Measurements from ENCODE around the gene DUSP9.
"Not testable (repeated sequence)": the region's sequence is repeated elsewhere in the genome, so short reads cannot be mapped to it uniquely, and the experiment has no call there.

DUSP9 gene

DNA sequence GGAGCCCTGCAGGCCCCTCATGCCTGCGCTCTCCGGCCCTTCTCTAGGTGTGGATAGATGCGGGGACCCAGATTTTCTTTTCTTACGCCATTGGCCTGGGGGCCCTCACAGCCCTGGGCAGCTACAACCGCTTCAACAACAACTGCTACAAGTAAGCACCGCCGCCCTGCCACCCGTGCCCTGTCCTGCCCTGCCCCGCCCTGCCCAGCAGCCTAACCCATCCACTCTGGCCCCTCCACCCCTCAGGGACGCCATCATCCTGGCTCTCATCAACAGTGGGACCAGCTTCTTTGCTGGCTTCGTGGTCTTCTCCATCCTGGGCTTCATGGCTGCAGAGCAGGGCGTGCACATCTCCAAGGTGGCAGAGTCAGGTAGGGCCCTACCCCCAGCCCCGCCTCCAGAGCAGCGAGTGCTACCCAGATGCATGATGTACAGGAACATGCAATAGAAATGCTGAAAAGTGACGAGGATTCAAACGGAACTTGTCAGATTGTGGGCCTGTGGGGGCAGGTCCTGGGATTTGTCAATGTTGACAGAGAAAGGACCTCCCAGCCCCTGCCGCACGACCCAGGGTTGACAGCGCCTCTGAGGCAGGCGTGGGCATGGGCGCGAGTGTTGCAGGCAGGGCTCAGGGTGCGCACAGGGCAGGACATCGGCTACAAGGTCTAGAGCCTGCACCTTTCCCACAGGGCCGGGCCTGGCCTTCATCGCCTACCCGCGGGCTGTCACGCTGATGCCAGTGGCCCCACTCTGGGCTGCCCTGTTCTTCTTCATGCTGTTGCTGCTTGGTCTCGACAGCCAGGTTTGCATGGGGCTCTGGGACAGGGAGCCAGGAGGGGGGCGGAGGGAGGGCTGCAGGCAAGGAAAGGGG lies 46.4 kb downstream of the DUSP9 start:
- no peak for DNase-seq (ENCODE audit: low spot score)

- not testable (repeated sequence) for DNase-seq (ENCODE audit: low spot score)
These were observed 47.3 kb downstream of the DUSP9 start for GRCh38 chrX:153694256-153694655.

- DNase-seq (ENCODE audit: low spot score), result no peak
These were observed 47.8 kb downstream of the DUSP9 start for GRCh38 chrX:153694687-153695270.

DNA sequence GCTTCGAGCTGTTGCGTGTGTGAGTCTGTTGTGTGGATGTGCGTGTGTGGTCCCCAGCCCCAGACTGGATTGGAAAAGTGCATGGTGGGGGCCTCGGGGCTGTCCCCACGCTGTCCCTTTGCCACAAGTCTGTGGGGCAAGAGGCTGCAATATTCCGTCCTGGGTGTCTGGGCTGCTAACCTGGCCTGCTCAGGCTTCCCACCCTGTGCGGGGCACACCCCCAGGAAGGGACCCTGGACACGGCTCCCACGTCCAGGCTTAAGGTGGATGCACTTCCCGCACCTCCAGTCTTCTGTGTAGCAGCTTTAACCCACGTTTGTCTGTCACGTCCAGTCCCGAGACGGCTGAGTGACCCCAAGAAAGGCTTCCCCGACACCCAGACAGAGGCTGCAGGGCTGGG lies 49.1 kb downstream of the DUSP9 start:
- no peak for DNase-seq (ENCODE audit: low spot score)

GRCh38 chrX:153696538-153696937 lies 49.5 kb downstream of the DUSP9 start:
- not testable (repeated sequence) for DNase-seq (ENCODE audit: low spot score)

DNA sequence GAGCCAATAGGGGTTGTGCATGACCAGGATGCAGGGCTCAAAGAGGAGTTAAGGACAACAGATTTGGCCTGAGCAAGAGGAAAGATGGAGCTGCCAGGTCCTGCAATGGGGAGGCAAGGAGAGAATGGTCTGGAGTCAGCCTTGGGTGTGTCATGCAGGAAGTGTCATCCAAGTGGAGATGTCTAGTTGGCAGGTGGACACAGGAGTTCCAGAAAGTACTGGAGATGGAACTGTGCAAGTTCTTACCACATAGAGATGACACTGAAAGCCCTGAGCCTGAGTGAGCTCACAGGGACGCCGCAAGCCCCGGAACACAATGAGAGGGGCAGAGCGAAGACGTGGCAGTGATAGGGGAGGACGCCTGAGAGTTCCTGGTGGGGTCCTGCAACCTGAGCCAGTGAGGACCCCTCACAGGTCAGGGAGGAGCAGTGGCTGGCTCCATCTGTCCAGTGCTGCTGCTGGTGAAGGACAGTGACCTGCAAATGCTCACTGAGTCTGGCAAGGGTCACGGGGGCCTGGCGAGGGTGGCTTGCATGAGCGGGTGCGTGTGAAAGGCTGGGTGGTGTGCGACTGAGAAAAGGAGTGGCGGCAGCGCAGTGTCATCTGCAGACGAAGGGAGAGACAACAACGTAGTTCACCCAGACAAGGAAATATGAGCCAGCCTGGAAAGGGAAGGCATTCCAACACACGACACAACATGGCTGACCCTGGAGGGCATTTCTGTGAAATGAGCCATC lies 50.2 kb downstream of the DUSP9 start:
- DNase-seq (ENCODE audit: low spot score), result not testable (repeated sequence)

- DNase-seq (ENCODE audit: low spot score), result no peak
These were observed 51.2 kb downstream of the DUSP9 start for GRCh38 chrX:153697924-153698865.

DNA sequence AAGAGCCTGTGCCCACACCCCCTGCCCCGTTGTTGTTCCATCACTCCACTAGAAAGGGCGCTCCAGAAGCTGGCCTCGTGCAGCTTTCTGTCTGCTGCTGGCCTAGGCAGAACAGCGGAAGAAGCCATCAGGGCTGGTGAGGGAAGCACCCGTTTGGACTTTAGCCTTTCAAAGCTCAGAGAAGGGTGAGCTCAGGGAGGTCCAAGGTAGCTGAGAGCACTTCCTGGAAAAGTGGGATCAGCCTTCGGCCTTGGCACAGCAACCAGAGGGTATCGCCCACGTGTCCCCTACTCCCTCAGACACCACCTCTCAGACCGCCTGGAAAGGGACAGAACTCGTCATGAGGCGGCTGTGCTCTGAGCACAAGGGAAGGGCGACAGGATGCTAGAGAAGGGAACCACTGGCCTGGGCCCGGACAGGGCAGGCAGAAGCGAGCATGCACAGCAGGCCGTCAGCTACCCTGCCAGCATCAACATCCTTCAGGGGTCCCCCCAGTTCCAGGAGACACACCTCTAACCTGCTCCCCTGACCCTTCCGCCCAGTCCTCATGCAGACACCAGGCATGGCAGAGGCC lies 52.3 kb downstream of the DUSP9 start:
- not testable (repeated sequence) for DNase-seq (ENCODE audit: low spot score)

- not testable (repeated sequence) for DNase-seq (ENCODE audit: low spot score)
These were observed 52.9 kb downstream of the DUSP9 start for GRCh38 chrX:153699784-153700371.

DNA sequence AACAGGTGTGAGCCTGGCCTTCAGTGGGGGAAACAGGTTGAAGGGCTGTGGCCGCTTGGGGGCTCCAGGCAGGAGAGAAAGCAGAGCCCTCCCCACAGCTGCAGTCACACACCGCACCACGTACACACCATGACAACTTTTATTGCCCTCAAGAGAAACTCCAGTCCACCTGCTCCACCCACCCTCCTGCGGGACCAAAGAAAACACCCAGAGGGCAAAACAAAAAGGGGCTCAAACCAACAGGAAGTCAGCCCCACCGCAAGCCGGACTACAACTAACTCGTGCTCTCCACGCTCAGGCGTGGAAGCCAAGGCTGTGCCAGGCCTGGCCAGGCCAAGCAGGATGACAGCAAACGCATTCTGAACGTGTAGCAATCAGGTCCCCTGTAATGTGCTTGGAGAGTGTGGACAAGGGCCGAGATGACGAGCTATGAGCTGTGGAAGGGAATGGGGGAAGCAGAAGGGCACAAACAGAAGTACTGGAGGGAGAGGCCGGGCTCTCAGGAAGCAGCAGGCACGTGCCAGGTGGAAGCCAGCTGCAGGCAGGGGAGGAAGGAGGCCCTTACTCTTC lies 53.5 kb downstream of the DUSP9 start:
- DNase-seq (ENCODE audit: low spot score), result no peak

Measured in AG20443 (cell line).